ENCODE results near the gene MCOLN1. TPM values are rescaled to one million over a fixed set of nuclear protein-coding genes. Genes with fewer than 3 reads are reported as not detected.
A peak's percentile ranks its signal among the peaks of the same experiment; 100 is the strongest.

Gene MCOLN1
- polyA plus RNA-seq, 3 donors: 12.7 to 22.5 (median 15.8) TPM

- DNase-seq (ENCODE audit: extremely low read depth in 1 of 11, low read depth in 9 of 11, low spot score in 4 of 11): no peak
These were observed 29.9 kb upstream of the MCOLN1 start for GRCh38 chr19:7492558-7492957.

GRCh38 chr19:7494416-7495098 is 27.9 kb upstream of the MCOLN1 start:
- peak in 5 of 11 donors; percentile 60 to 84 (median 72) for DNase-seq (ENCODE audit: extremely low read depth in 1 of 11, low read depth in 9 of 11, low spot score in 4 of 11)

DNA sequence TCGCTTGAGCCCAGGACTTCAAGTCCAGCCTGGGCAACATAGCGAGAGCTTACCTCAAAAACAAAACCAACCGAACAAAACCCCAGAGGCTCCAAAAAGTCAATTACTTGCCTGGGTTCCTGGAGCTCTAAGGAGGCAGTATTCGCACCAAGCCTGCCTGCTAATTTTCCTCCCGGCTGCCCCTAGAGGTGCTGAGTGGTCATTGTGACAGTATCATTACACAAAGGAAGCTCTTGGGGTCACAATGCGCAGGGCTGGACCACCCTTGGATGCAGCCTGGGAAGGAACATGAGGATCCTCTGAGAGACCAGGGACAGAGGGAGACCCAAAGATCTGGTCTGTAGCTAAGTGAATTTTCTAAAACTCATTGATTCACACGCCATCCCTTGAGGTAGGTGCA is 25.1 kb upstream of the MCOLN1 start:
- DNase-seq (ENCODE audit: extremely low read depth in 1 of 11, low read depth in 9 of 11, low spot score in 4 of 11): no peak

GRCh38 chr19:7500811-7501450 is 21.5 kb upstream of the MCOLN1 start:
- peak in 6 of 11 donors; percentile 58 to 80 (median 72) for DNase-seq (ENCODE audit: extremely low read depth in 1 of 11, low read depth in 9 of 11, low spot score in 4 of 11)

DNA sequence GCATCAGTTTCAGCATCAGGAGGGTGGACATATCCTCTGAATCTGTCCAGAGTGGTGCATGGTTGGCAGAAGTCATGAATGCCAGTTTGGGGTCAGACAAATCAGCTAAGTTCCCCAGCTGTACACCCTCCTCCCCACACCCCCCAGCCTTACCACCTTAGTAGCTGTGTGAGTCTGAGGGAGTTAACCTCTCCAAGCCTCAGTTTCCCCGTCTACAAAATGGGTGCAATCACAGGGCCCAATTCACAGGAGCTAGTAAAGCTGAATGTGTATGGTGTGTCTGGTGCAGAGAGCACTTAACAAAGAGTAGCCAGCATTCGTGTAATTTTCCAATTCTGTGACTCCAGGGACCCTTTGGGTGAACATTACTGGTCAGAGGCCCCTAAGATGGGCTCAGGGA is 19.9 kb upstream of the MCOLN1 start:
- DNase-seq (ENCODE audit: extremely low read depth in 1 of 11, low read depth in 9 of 11, low spot score in 4 of 11): no peak

DNA sequence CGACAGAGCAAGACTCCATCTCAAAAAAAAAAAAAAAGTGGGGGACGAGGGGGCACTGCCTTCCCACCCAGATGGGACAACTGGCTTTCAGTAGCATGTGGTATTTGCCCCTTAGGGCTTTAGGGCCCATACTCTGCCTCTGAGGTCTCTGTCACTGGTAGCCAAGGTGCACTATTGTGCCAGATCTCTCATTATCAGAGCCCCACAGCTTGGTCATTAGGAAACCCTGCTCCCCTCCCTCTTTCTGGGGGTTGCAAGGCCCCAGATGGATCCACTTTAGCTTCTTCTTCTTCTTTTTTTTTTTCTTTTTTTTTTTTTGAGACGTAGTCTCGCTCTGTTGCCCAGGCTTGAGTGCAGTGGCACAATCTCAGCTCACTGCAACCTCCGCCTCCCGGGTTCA is 17.7 kb upstream of the MCOLN1 start:
- DNase-seq (ENCODE audit: extremely low read depth in 1 of 11, low read depth in 9 of 11, low spot score in 4 of 11): no peak

DNA sequence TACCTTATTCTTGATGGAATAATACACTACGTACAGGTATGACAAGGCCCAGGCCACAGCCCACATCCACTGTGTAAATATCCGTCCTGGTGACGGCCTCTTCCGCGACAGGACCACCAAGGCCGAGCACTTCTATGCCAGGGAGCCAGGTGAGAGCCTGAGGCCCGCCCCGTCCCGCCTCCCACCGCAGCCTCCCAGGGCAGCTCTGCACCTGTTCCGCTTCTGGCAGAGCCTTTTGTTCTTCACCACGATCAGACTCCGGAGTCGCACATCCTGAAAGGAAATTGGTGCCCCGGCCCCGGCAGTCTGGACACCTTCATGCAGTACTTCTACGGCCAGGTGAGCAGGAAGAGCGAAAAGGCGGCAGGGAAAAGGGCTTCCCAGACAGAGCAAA is 17.1 kb upstream of the MCOLN1 start:
- no peak for DNase-seq (ENCODE audit: extremely low read depth in 1 of 11, low read depth in 9 of 11, low spot score in 4 of 11)

GRCh38 chr19:7505682-7506384 is 16.6 kb upstream of the MCOLN1 start:
- DNase-seq (ENCODE audit: extremely low read depth in 1 of 11, low read depth in 9 of 11, low spot score in 4 of 11): no peak

GRCh38 chr19:7506385-7507328 is 15.8 kb upstream of the MCOLN1 start:
- no peak for DNase-seq (ENCODE audit: extremely low read depth in 1 of 11, low read depth in 9 of 11, low spot score in 4 of 11)

DNA sequence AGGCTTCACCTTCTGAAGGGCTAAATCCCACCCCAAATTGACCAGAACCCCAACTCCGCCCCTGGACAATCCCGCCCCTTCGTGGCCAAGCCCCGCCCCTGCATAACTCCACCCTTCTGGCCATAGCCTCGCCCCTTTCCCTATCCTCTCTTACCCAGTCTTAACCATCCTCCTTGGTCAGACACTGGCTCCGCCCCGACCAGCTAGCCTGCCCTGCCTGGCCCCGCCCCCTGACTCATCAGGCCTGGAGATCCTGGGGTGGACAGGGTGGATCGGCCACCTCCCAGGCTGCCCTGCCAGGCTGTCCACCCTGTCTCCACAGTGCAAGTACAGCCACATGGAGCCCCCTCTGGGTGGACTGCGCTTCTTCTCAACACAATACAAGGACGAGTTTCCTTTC is 14.5 kb upstream of the MCOLN1 start:
- DNase-seq (ENCODE audit: extremely low read depth in 1 of 11, low read depth in 9 of 11, low spot score in 4 of 11): no peak

DNA sequence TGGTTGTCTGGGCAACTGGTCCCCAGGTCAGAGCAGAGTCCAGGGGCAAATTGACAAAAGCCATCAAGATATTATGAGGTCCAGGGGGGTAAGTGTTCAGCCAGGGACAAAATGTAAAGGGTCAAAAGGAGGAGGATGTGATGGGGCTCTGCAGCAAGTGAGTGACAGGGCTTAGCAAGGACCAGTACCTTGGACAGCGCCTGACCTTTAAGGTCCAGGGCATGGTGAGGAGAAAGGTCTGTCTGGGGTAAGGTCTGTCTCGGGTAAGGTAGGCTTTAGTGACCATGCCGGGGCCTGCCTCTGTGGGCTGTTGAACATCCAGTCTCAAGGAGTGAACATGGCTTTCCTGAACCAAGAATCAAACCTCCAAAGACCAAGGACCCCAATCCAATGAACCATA is 12.8 kb upstream of the MCOLN1 start:
- DNase-seq (ENCODE audit: extremely low read depth in 1 of 11, low read depth in 9 of 11, low spot score in 4 of 11): no peak

DNA sequence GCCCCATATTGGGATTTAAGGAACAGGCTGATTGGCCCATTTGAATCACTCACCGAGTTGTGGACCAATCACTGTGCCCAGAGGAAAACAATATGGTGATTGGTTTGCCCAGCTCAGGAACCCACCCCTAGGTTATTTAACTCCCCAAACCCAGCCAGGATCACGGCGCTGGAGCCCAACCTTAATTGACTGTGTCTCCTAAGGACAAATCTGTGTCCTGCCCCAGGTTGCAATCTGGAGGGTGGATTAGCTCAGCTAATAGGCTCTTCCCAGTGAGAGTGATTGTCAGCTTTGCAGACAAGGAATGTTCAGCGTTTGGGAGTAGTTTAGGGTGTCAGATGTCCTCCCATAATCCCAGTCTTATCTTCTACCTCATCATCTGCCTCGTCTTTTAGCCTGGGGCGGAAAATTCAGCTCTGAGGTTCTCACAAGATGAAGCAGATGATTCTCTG is 10.0 kb upstream of the MCOLN1 start:
- DNase-seq (ENCODE audit: extremely low read depth in 1 of 11, low read depth in 9 of 11, low spot score in 4 of 11): no peak

- no peak for DNase-seq (ENCODE audit: extremely low read depth in 1 of 11, low read depth in 9 of 11, low spot score in 4 of 11)
These were observed 8.4 kb upstream of the MCOLN1 start for GRCh38 chr19:7513809-7514642.

DNA sequence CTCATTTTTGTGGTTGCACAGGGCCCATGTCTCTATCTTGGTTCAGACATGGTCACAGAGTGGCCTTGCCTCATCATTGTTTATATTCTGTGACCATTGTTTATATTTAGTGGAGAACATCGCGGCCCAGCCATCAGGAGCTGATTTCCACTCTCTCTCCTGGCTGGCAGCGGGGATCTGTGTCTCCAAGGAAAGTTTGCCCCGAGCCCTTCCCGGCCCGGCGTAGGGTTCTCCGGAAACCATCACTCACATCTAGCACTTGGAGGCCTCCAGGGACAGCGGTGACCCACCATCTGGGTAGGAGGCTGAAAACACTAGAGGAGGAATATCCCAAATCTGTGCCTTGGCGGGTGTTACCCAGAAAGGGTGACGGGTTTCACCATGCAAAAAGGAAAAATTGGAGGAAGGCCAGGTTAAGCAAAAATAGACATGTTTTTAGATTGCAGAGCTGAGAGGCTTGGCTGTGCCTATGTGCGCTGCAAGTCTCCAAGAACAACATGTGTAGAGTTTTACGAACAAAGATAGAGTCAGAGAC is 7.2 kb upstream of the MCOLN1 start:
- no peak for DNase-seq (ENCODE audit: extremely low read depth in 1 of 11, low read depth in 9 of 11, low spot score in 4 of 11)

GRCh38 chr19:7515645-7516151 is 6.7 kb upstream of the MCOLN1 start, which contains the start of gene ZNF358:
Gene ZNF358, plus strand, starts transcription at chr19:7516103. Its CDS starts 3,140 bp downstream, at chr19:7519243.
- peak in 2 of 11 donors; percentile 65 to 70 for DNase-seq (ENCODE audit: extremely low read depth in 1 of 11, low read depth in 9 of 11, low spot score in 4 of 11)

GRCh38 chr19:7516333-7516732 is 6.1 kb upstream of the MCOLN1 start:
- no peak for DNase-seq (ENCODE audit: extremely low read depth in 1 of 11, low read depth in 9 of 11, low spot score in 4 of 11)

GRCh38 chr19:7516878-7517277 is 5.5 kb upstream of the MCOLN1 start:
- DNase-seq (ENCODE audit: extremely low read depth in 1 of 11, low read depth in 9 of 11, low spot score in 4 of 11): no peak

All from renal cortex interstitium (tissue), 11 donors.